K562 (cell line): ENCODE data around the gene SLC30A3. TPM values are rescaled to one million over a fixed set of nuclear protein-coding genes. Genes with fewer than 3 reads are reported as not detected.
A peak's percentile ranks its signal among the peaks of the same experiment; 100 is the strongest.

ENCODE experiments used
- ATF7 ChIP-seq: fragments of 450-650 bp; IDR thresholded peaks from 2 replicates; pipeline ENCODE4 v1.7.1; 2014; ENCODE audit warnings: mild to moderate bottlenecking, moderate library complexity
- BACH1 ChIP-seq: fragments of 200-800 bp; sonication (Bioruptor generic); IDR thresholded peaks from 2 replicates; pipeline ENCODE4 v1.6.1; 2016; ENCODE audit warnings: missing genetic modification characterization, missing compliant biosample characterization
- C11orf30 ChIP-seq: fragments of 450-650 bp; IDR thresholded peaks from 2 replicates; pipeline ENCODE4 v1.6.1; 2016; ENCODE audit warnings: low read depth, mild to moderate bottlenecking
- CBX5 ChIP-seq: IDR thresholded peaks from 2 replicates; pipeline ENCODE4 v1.6.1; 2014; ENCODE audit warnings: low read depth, borderline replicate concordance
- CHD2 ChIP-seq: IDR thresholded peaks from 2 replicates; pipeline ENCODE4 v1.6.1; 2011; ENCODE audit warnings: low read depth, low read length
- DMBX1 ChIP-seq: fragments of 250-450 bp; sonication (Bioruptor Pico); IDR thresholded peaks from 2 replicates; pipeline ENCODE4 v1.8.0; 2022; ENCODE audit warnings: inconsistent platforms, mild to moderate bottlenecking, moderate library complexity, borderline replicate concordance
- ETV1 ChIP-seq: fragments of 450-650 bp; conservative IDR thresholded peaks from 2 replicates; pipeline ENCODE4 v1.6.1; 2016; ENCODE audit warnings: missing genetic modification characterization, control low read depth, low read depth, missing compliant biosample characterization
- EWSR1 ChIP-seq: fragments of 450-650 bp; IDR thresholded peaks from 2 replicates; pipeline ENCODE4 v1.6.1; 2018; ENCODE audit warnings: borderline replicate concordance, mild to moderate bottlenecking, low read depth, moderate library complexity; ENCODE audit not compliant: partially characterized antibody
- GATA2 ChIP-seq: sonication (generic); formaldehyde crosslinking; IDR thresholded peaks from 2 replicates; pipeline ENCODE4 v1.4.0; 2020; ENCODE audit warnings: mild to moderate bottlenecking, missing genetic modification reagents
- GATAD2B ChIP-seq: fragments of 450-650 bp; IDR thresholded peaks from 2 replicates; pipeline ENCODE4 v1.6.1; 2017; ENCODE audit warnings: mild to moderate bottlenecking, borderline replicate concordance
- KDM2B ChIP-seq: fragments of 250-450 bp; sonication (Bioruptor Pico); IDR thresholded peaks from 2 replicates; pipeline ENCODE4 v1.8.0; 2021; ENCODE audit warnings: mild to moderate bottlenecking, moderate library complexity
- POLR2G ChIP-seq: fragments of 200-400 bp; formaldehyde crosslinking; IDR thresholded peaks from 2 replicates; pipeline ENCODE4 v1.6.1; 2017; ENCODE audit warnings: low read depth, mild to moderate bottlenecking, antibody characterized with exemption, low read length, moderate library complexity
- RAD51 ChIP-seq: fragments of 450-650 bp; IDR thresholded peaks from 2 replicates; pipeline ENCODE4 v1.7.1; 2016; ENCODE audit warnings: low read depth, mild to moderate bottlenecking, borderline replicate concordance
- SREBF2 ChIP-seq: sonication (generic); formaldehyde crosslinking; IDR thresholded peaks from 2 replicates; pipeline ENCODE4 v1.4.0; 2020; ENCODE audit warnings: mild to moderate bottlenecking, missing genetic modification reagents
- SUPT5H ChIP-seq: fragments of 450-650 bp; IDR thresholded peaks from 2 replicates; pipeline ENCODE4 v1.6.1; 2016
- TEAD2 ChIP-seq: fragments of 450-650 bp; IDR thresholded peaks from 2 replicates; pipeline ENCODE4 v1.6.1; 2016; ENCODE audit warnings: missing genetic modification characterization, control low read depth, missing compliant biosample characterization
- TRIM28 ChIP-seq: fragments of 450-650 bp; IDR thresholded peaks from 2 replicates; pipeline ENCODE4 v1.6.1; 2017
- ZNF583 ChIP-seq: fragments of 250-450 bp; sonication (Bioruptor Pico); IDR thresholded peaks from 2 replicates; pipeline ENCODE4 v1.4.0; 2020
- polyA plus RNA-seq, 8 experiments: library from polyadenylated mRNA; depleted of rRNA in 4 of 8; stranded (reverse) in 5 of 8; unstranded in 3 of 8; fragments of >200 nt; fragmentation: Nextera tagmentation in 2 of 8; fragmentation: Illumina TruSeq in 1 of 8; extraction: Ambion mirVana in 2 of 8; extraction: Trizol in 1 of 8; gene quantifications; 2 replicates each; pipeline versions ENCODE4 v1.2.1 to v1.2.3, GENCODE V29; 2011 to 2014; ENCODE audit warnings: inconsistent platforms in 1 of 8, missing spikeins in 1 of 8
- total RNA-seq, 7 experiments: library from RNA; depleted of rRNA in 6 of 7; stranded (reverse); fragments of >200 nt in 6 of 7; fragmentation: Illumina TruSeq in 2 of 7; extraction: Trizol in 2 of 7; gene quantifications; 2 replicates each; pipeline versions ENCODE4 v1.2.1 to v1.2.3, GENCODE V29; 2011 to 2021; ENCODE audit warnings: low replicate concordance in 1 of 7
- TF ChIP-seq, protein P1 (sequence below): fragments of 250-450 bp; sonication (Bioruptor Pico); IDR thresholded peaks from 2 replicates; pipeline ENCODE4 v1.5.0; 2022; ENCODE audit warnings: mild to moderate bottlenecking

The SLC30A3 gene
- total and polyA plus RNA-seq, 9 of the 15 experiments (the other 6 are each of a cell fraction or from before 2014, with no cell fraction given), result 0.03 to 2.7 (median 0.89) TPM; not detected in 1

DNA sequence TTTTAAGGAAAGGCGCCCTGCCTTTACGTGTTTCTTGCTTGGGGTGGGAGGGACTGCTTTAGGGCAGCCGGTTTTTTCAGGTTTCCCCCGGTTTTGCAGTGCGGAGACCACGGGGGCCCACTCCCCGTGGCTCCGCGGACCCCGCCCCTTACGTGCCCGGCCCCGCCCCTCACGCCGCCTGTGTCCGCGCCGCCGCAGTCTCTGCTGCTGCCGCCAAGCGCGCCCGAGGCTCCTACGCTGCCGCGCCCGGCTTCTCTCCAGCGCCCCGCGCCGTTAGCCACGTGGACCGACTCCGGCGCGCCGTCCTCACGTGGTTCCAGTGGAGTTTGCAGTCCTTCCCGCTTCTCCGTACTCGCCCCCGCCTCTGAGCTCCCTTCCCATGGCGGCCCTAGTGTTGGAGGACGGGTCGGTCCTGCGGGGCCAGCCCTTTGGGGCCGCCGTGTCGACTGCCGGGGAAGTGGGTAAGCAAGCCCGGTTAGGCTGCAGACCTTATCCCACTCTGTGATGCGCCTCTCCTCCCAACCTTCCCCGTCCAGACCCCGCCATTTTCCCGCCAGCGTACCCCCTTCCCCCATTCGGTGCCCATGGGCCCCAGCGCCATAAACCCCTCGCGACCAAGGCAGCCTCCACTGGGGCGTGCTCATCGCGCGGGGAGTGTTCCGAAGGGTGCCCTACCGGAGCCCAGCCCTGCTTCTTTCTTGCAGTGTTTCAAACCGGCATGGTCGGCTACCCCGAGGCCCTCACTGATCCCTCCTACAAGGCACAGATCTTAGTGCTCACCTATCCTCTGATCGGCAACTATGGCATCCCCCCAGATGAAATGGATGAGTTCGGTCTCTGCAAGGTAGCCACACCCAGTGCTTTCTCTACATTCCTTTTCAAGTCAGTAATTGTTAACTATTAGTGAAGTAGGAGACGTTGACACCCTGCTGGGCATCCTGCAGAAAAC lies 45.4 kb downstream of the SLC30A3 start, which contains the start of gene CAD (continued):
- TF ChIP-seq POLR2G (peak; percentile 93), EWSR1 (no peak), SUPT5H (peak; percentile 86), KDM2B (no peak), RAD51 (peak; percentile 83), ATF7 (peak; percentile 44; the same call in 1 of the 2 replicates), TEAD2 (tag) (no peak), GATA2 (no peak), TRIM28 (no peak), SREBF2 (peak; percentile 91; the same call in 1 of the 2 replicates), BACH1 (no peak), CHD2 (peak; percentile 23; the same call in 1 of the 2 replicates), GATAD2B (no peak), CBX5 (no peak), ZNF583 (CRISPR knock-in tag) (no peak), C11orf30 (peak; percentile 16; the same call in 1 of the 2 replicates), ETV1 (tag) (no peak), DMBX1 (CRISPR knock-in tag) (no peak)
- TF ChIP-seq, protein P1, sequence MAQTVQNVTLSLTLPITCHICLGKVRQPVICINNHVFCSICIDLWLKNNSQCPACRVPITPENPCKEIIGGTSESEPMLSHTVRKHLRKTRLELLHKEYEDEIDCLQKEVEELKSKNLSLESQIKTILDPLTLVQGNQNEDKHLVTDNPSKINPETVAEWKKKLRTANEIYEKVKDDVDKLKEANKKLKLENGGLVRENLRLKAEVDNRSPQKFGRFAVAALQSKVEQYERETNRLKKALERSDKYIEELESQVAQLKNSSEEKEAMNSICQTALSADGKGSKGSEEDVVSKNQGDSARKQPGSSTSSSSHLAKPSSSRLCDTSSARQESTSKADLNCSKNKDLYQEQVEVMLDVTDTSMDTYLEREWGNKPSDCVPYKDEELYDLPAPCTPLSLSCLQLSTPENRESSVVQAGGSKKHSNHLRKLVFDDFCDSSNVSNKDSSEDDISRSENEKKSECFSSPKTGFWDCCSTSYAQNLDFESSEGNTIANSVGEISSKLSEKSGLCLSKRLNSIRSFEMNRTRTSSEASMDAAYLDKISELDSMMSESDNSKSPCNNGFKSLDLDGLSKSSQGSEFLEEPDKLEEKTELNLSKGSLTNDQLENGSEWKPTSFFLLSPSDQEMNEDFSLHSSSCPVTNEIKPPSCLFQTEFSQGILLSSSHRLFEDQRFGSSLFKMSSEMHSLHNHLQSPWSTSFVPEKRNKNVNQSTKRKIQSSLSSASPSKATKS (CRISPR knock-in tag), result no peak
